HG03521 (cell line): ENCODE results near the gene KHNYN.
"Not testable (repeated sequence)": the region's sequence is repeated elsewhere in the genome, so short reads cannot be mapped to it uniquely, and the experiment has no call there.

Experiments used
- ATAC-seq: cut with Tn5 transposase; IDR thresholded peaks from one replicate; pipeline ENCODE4 v1.9.1; 2021; ENCODE audit warnings: mild to moderate bottlenecking, moderate library complexity; ENCODE audit not compliant: unreplicated experiment

The KHNYN gene

DNA sequence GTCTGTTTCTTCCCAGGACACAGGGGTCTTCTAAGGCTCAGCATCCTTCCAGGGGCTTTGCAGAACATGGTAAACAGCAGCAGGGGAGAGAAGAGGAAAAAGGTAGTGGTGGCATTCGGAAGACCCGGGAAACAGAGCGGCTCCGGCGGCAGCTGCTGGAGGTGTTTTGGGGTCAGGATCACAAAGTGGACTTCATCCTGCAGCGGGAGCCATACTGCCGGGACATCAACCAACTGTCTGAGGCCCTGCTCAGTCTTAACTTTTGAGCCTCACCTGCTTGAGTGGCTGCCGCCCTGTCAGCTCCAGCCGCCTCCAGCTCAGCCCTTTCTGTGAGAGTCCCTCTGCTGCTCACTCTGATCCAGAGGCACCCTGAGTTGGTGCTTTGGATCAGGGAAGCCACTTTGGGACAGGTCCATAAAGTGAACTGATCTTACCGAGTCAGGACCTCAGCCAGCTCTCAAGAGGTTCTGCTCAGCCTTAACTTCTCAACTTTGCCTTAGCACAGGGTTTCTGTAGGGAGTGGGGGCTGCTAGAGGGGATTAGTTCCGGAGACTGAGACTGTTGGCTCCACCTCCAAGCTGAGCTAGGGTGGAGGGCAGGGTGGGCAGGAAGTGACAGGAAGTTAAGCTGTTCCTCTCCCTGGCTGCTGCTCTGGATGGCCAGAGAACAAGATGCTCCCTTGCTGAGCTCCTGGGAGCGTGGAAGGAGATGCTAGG is 7.4 kb downstream of the KHNYN start:
- no peak for ATAC-seq

GRCh38 chr14:24437736-24438067 is 7.9 kb downstream of the KHNYN start:
- no peak for ATAC-seq

DNA sequence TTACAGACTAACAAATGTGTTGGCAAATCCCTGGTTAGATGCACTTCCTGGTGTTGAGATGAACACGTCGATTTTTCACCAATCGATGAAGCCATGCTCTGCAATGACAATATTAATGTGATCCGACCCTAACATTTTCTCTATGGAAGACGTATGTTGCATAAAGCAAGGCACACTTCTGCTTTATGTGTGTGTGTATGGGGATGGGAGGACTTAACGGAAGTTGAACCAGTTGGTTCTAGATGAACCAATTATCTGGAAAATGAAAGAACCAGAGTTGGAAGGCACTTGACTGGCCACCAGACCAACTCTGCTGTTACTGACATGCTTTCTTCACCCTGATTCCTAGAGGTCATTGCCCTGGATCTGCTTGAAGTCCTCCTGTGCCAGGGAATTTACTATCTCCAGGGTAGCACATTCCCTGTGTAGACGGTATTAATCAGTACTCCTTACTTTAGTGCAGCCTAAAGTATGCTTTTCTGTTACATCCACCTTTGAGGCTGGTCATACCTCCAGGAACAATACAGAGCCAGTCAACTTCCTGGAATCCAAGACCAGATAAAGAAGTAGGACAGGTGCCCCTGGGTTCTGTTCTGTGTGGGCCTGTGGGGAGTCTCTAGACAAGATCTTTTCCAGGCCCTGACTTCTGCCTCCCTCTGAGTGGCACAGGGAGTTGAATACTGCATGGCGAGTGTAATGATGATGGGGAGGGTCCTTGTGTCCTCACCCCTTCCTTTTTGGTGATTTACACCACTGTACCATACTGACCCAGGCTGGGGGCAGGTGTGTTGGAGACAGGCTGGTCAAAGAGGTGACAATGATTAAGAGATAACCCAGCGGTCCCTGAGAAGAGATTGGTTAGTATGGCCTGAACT is 8.7 kb downstream of the KHNYN start:
- no peak for ATAC-seq

DNA sequence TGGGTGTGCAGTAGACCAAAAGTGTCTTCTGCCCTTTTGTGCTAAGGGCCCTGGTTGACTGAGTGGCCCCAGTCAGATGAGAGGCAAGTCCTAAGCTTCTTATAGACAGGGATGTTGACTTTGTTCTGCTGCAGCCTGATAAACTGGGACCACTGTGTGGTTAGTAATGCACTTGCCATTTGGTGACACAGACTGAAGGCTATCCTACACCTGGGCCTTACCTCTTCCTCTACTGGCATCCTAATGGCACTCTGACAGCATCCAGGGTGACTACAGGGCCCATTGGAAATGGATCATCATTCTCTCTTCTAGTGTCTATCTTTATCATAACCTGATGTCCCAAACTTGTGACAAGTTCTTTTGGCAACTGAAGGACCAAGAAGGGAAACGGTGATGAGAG is 9.5 kb downstream of the KHNYN start:
- no peak for ATAC-seq

GRCh38 chr14:24439830-24440605 is 10.3 kb downstream of the KHNYN start:
- ATAC-seq: no peak

DNA sequence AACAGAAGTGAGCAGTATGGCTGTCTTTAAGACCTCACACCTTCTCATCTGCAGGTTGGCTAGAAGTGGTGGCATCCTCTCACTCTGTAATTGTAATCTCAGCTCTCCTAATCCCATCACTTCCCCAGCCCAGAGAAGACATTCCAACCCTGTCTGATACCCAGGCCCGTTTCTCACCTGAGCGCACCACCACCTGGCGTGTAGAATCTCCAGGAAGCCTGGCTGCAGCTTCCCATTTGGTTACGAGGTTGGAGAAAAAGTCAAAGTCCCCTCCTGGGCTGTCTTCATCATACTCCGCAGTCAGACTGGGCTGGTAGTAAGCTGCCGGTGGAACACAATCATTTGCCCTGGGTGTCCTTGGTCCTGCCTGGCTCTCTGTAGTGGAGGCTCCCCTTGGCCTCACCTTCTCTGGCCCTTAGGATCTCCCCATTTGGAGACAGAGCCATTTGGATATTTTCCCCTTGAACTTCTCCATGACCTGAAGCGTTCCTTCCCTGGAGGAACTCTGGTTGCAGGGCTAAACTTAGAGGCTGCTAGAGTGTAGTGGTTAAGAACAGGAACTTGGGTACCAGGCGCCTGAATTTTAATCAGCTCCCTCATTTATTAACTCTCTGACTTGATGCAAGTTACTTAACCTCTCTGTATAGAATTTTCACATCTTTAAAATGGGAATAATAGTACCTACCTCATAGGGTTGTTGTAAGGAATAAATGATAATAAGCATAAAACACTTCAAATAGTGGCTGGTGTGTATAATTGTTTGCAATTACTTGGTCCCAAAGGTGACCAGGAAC is 11.0 kb downstream of the KHNYN start:
- no peak for ATAC-seq

DNA sequence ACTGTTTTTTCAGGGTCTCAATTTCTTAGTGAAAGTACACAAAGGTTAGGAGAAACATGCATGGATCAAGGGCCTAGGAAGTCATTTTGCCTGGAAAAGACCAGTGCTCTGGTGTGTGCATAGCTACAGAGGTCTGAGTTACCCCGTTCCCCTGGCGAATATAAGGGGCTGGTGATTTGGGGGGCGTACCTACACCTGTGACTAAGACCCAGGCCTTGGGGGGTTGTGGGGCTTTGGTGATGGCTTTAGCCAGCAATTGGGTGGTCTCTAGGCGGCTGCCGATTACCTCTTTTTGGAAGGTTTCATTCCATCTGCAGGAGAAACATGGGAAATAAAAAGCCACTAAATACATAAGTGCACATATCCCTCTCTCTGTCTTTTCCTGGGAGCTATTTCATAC is 11.7 kb downstream of the KHNYN start:
- ATAC-seq: no peak

DNA sequence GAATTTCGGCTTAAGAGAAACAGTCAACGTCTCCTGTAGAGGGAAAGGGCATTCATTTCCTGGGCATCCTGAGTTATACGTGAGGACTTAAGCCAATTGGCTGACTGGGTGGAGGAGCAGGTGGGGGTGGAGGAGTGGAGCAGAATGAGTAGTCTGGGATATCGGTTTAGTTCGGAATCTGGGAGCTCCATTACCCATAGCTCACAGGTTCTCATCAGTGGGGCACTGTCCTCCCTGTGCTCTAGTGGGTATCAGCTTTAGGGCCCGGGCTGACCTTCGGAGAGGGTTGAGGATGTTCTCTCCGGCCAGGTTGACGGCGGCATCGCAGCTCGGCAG is 12.1 kb downstream of the KHNYN start:
- no peak for ATAC-seq

GRCh38 chr14:24442240-24443052 is 12.7 kb downstream of the KHNYN start, which contains the start of gene SDR39U1:
Gene SDR39U1, minus strand, starts transcription at chr14:24442776. Its CDS starts 7 bp downstream, at chr14:24442769.
- ATAC-seq: peak; percentile 89

DNA sequence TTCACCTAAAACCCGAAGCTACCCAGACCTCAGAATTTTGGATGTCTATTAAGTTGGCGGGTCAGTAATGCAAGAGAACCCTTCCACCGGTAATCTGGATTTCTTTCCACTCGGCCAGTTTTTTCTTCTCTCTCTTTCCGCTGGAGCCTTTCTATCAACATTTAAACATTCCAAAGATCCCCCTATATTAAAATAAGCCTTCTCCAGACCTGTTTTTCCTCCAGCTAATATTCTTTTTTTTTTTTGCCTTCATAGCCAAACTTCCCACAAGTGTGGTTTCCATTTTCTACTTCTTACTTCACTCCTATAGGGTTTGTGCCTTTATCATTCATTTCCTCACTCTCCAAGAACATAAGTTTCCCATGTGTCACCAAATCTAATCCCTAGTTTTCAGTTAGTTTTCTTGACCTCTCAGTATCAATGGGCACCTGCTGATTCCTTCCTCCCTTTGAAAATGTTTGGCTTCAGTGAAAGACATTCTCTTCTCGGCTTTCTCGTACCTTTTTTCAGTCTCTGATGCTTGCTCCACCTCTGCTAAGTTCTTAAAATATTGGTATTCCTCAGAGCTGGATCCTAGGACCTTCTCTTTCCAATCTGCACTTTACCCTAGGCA is 13.4 kb downstream of the KHNYN start:
- no peak for ATAC-seq

DNA sequence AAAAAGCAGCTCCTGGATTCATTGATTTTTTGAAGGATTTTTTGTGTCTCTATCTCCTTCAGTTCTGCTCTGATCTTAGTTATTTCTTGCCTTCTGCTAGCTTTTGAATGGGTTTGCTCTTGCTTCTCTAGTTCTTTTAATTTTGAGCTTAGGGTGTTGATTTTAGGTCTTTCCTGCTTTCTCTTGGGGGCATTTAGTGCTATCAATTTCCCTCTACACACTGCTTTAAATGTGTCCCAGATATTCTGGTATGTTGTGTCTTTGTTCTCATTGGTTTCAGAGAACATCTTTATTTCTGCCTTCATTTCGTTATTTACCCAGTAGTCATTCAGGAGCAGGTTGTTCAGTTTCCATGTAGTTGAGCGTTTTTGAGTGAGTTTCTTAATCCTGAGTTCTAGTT is 21.1 kb downstream of the KHNYN start:
- not testable (repeated sequence) for ATAC-seq

- no peak for ATAC-seq
These were observed 27.2 kb downstream of the KHNYN start for GRCh38 chr14:24456980-24457379.

DNA sequence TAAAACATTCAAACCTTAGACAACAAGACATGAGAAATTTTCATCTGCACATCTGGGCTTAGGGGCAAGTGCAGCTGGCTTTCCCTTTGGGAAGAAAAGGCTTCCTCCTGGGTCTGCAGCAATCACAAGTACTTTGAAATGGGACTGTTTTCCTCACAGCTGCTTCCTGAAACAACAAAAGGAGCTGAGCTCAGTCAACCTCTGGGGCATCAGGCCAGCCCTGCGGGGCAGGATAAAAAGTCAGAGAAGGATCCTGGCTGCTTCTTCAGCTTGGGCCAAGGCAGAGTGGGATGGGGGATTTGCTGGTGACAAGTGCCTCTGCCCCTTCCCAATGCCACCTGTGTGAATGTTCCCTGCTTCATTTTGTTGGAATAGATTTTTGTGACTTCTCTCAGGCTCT is 29.0 kb downstream of the KHNYN start:
- no peak for ATAC-seq

DNA sequence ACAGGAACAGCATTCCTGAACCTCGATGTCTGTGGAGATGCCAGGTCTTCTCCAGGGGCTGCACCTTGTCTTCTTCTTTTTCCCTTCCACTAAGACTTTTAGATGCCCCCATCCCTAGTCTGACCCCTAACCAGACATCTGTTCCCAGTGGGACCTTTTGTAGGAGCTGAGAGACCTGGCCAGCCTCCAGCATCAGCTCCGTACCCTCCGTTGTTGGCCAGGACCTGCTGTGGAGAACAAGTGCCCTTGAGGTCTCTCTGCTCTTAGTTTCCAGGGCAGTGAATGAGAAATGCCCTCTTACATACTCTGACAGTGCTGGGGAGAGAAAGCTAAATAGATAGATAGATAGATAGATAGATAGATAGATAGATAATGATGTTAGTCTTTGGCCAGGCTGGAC is 29.6 kb downstream of the KHNYN start:
- ATAC-seq: no peak

GRCh38 chr14:24461336-24461735 is 31.6 kb downstream of the KHNYN start:
- no peak for ATAC-seq

DNA sequence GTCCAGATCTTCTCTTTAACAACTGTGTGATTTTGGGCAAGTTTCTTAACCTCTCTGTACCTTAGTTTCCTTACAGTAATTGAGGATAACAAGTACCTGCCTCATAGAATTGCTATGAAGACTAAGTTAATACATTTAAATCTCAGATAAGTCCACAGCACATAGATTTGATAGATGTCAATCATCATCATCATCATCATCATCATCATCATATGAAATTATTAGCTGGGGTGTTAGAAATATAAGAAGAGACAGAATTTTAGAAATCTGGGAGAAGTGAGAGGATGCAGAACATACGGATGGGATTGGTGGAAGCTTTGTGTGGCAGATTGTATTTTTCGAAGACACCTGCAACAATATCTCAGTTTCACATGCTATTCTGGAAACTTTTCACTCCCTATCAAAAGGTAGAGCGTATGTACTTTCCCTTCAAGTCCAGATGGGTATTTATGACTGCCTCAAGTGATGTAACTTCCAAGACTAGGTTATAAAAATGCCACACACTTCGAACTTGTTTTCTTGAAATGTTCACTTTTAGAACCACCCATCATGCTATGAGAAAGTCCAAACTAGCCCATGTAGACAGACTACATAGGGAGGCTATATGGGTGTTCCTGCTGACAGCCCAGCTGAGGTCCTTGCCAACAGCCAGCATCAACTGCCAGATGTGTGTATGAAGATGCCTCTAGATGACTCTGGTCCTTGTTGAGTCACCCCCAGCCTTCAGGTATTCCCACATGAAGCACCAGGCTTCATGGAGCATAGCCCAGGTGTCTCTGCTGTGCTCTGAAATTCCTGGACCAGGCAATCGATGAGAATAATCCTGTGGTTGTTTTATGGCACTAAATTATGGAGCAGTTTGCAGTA is 33.5 kb downstream of the KHNYN start:
- no peak for ATAC-seq

GRCh38 chr14:24463884-24464785 is 34.4 kb downstream of the KHNYN start:
- no peak for ATAC-seq

GRCh38 chr14:24465368-24465767 is 35.6 kb downstream of the KHNYN start:
- ATAC-seq: no peak
